ENCODE results near the gene FAM53A.
"Not testable (repeated sequence)": the region's sequence is repeated elsewhere in the genome, so short reads cannot be mapped to it uniquely, and the experiment has no call there.

FAM53A gene

GRCh38 chr4:1685235-1686150 lies 1.4 kb upstream of the FAM53A start:
- DNase-seq (ENCODE audit: low spot score): no peak

- DNase-seq (ENCODE audit: low spot score): no peak
Measured at GRCh38 chr4:1684506-1685234, 557 bp upstream of the FAM53A start.

- peak; percentile 76 for DNase-seq (ENCODE audit: low spot score)
Measured at GRCh38 chr4:1683261-1683735, 815 bp downstream of the FAM53A start.

- DNase-seq (ENCODE audit: low spot score): no peak
Measured at GRCh38 chr4:1682860-1683259, 1.3 kb downstream of the FAM53A start.

GRCh38 chr4:1678244-1678643 lies 5.9 kb downstream of the FAM53A start:
- DNase-seq (ENCODE audit: low spot score): no peak

GRCh38 chr4:1676605-1677525 lies 7.2 kb downstream of the FAM53A start:
- no peak for DNase-seq (ENCODE audit: low spot score)

- DNase-seq (ENCODE audit: low spot score): no peak
Measured at GRCh38 chr4:1675802-1676137, 8.3 kb downstream of the FAM53A start.

- DNase-seq (ENCODE audit: low spot score): no peak
Measured at GRCh38 chr4:1675136-1675801, 8.8 kb downstream of the FAM53A start.

GRCh38 chr4:1674682-1675081 lies 9.4 kb downstream of the FAM53A start:
- DNase-seq (ENCODE audit: low spot score): no peak

GRCh38 chr4:1673671-1674070 lies 10.4 kb downstream of the FAM53A start:
- no peak for DNase-seq (ENCODE audit: low spot score)

- not testable (repeated sequence) for DNase-seq (ENCODE audit: low spot score)
Measured at GRCh38 chr4:1671011-1671410, 13.1 kb downstream of the FAM53A start.

- no peak for DNase-seq (ENCODE audit: low spot score)
Measured at GRCh38 chr4:1670279-1670678, 13.8 kb downstream of the FAM53A start.

- DNase-seq (ENCODE audit: low spot score): no peak
Measured at GRCh38 chr4:1669850-1670249, 14.3 kb downstream of the FAM53A start.

- no peak for DNase-seq (ENCODE audit: low spot score)
Measured at GRCh38 chr4:1669270-1669669, 14.8 kb downstream of the FAM53A start.

GRCh38 chr4:1668488-1668840 lies 15.6 kb downstream of the FAM53A start:
- no peak for DNase-seq (ENCODE audit: low spot score)

GRCh38 chr4:1667273-1667672 lies 16.8 kb downstream of the FAM53A start:
- DNase-seq (ENCODE audit: low spot score): no peak

GRCh38 chr4:1666391-1666790 lies 17.7 kb downstream of the FAM53A start:
- DNase-seq (ENCODE audit: low spot score): no peak

GRCh38 chr4:1664141-1664540 lies 20.0 kb downstream of the FAM53A start:
- no peak for DNase-seq (ENCODE audit: low spot score)

- DNase-seq (ENCODE audit: low spot score): no peak
Measured at GRCh38 chr4:1663549-1663948, 20.6 kb downstream of the FAM53A start.

- no peak for DNase-seq (ENCODE audit: low spot score)
Measured at GRCh38 chr4:1661695-1662094, 22.4 kb downstream of the FAM53A start.

GRCh38 chr4:1660948-1661677 lies 23.0 kb downstream of the FAM53A start:
- no peak for DNase-seq (ENCODE audit: low spot score)
